Mucosa of gallbladder (tissue), 1 donor: Measurements from ENCODE around the gene TTC13. TPM values are rescaled to one million over a fixed set of nuclear protein-coding genes. Genes with fewer than 3 reads are reported as not detected.
"Not testable (repeated sequence)": the region's sequence is repeated elsewhere in the genome, so short reads cannot be mapped to it uniquely, and the experiment has no call there.

Experiments used
- DNase-seq: peaks from one replicate; pipeline ENCODE4 v3.0.0-alpha.2; 2020; ENCODE audit warnings: low spot score
- total RNA-seq: library from RNA; stranded (reverse); gene quantifications from one replicate; pipeline ENCODE4 v1.2.1, GENCODE V29; 2021
- donor health status: DM: no; HTN: no; CAD: no.

The TTC13 gene
- total RNA-seq, 1 donor from 2014 or later: 18.4 TPM

- no peak for DNase-seq
Measured at GRCh38 chr1:230992100-230992774, 13.6 kb upstream of the TTC13 start.

- DNase-seq: no peak
Measured at GRCh38 chr1:230987448-230987847, 8.8 kb upstream of the TTC13 start.

GRCh38 chr1:230986976-230987375, 8.3 kb upstream of the TTC13 start:
- DNase-seq: no peak

GRCh38 chr1:230985711-230986110, 7.0 kb upstream of the TTC13 start:
- no peak for DNase-seq

- DNase-seq: not testable (repeated sequence)
Measured at GRCh38 chr1:230984622-230985515, 6.2 kb upstream of the TTC13 start.

- DNase-seq: no peak
Measured at GRCh38 chr1:230983811-230984210, 5.2 kb upstream of the TTC13 start.

GRCh38 chr1:230982696-230983095, 4.0 kb upstream of the TTC13 start:
- no peak for DNase-seq

- no peak for DNase-seq
Measured at GRCh38 chr1:230979952-230980351, 1.3 kb upstream of the TTC13 start.

- DNase-seq: no peak
Measured at GRCh38 chr1:230979389-230979716, 692 bp upstream of the TTC13 start.

GRCh38 chr1:230977761-230978490, 735 bp downstream of the TTC13 start:
- peak; percentile 39 for DNase-seq

- DNase-seq: no peak
Measured at GRCh38 chr1:230976825-230977747, 1.6 kb downstream of the TTC13 start.

- DNase-seq: no peak
Measured at GRCh38 chr1:230976360-230976759, 2.3 kb downstream of the TTC13 start.

- no peak for DNase-seq
Measured at GRCh38 chr1:230975636-230976035, 3.0 kb downstream of the TTC13 start.

GRCh38 chr1:230972855-230973271, 5.8 kb downstream of the TTC13 start:
- DNase-seq: no peak

- no peak for DNase-seq
Measured at GRCh38 chr1:230971771-230972170, 6.9 kb downstream of the TTC13 start.

GRCh38 chr1:230970432-230970831, 8.2 kb downstream of the TTC13 start:
- DNase-seq: no peak

GRCh38 chr1:230966358-230966873, 12.2 kb downstream of the TTC13 start:
- no peak for DNase-seq

GRCh38 chr1:230965535-230965934, 13.1 kb downstream of the TTC13 start:
- no peak for DNase-seq

GRCh38 chr1:230964896-230965295, 13.8 kb downstream of the TTC13 start:
- DNase-seq: no peak

- DNase-seq: no peak
Measured at GRCh38 chr1:230958370-230958769, 20.3 kb downstream of the TTC13 start.

- no peak for DNase-seq
Measured at GRCh38 chr1:230957580-230957989, 21.1 kb downstream of the TTC13 start.
